Measurements from ENCODE around the gene AMBP.

Gene AMBP

GRCh38 chr9:114031948-114032840 is 45.9 kb downstream of the AMBP start:
- no peak for DNase-seq (ENCODE audit: low read depth in 2 of 2)

DNA sequence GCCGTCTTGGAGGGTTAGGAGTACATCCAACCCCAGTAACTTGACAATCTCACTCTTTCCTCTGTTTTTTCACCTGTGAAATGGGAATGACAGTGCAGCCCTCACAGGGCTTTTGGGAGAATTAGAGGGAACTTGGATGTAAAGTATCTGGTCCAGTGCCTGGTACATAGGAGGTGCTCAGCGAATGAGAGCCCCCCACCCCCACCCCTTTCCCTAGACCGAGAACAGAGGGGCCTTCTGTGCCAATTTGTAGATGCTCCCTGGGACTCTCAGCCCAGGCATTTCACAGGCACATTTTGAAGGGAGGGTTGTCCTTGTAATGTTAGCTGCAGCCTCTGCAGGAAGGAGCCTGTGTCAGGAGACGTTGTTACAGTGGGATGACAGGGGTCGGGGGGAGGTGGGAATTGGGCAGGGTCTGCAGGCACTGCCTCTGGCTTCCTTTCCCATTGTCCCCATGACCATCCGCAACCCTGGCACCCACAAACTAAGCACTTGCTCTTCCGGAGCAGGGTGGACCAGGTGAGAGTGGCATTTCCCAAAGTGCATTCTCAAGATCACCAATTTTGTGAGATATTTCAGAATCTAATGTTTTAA is 47.0 kb downstream of the AMBP start:
- no peak for DNase-seq (ENCODE audit: low read depth in 2 of 2)

DNA sequence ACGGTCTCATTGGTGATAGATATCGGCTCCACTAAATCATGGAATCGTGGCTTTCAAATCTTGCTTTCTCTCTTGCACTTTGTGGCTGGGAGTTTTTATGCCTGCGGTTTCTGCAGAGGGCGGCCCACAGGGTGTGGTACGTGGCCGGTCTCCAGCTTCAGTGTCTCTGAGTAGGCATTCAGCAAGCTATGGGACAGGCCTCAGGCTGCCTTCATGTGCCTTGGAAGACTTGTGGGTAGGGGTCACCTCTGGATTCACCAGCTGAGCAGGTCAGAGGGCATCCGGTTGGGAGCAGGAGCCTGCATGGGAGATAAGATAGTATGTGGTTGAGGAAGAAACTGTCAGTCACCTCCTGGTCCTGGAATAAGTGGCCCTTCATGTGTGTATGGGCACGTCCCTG is 47.7 kb downstream of the AMBP start:
- DNase-seq (ENCODE audit: low read depth in 2 of 2), result no peak

DNA sequence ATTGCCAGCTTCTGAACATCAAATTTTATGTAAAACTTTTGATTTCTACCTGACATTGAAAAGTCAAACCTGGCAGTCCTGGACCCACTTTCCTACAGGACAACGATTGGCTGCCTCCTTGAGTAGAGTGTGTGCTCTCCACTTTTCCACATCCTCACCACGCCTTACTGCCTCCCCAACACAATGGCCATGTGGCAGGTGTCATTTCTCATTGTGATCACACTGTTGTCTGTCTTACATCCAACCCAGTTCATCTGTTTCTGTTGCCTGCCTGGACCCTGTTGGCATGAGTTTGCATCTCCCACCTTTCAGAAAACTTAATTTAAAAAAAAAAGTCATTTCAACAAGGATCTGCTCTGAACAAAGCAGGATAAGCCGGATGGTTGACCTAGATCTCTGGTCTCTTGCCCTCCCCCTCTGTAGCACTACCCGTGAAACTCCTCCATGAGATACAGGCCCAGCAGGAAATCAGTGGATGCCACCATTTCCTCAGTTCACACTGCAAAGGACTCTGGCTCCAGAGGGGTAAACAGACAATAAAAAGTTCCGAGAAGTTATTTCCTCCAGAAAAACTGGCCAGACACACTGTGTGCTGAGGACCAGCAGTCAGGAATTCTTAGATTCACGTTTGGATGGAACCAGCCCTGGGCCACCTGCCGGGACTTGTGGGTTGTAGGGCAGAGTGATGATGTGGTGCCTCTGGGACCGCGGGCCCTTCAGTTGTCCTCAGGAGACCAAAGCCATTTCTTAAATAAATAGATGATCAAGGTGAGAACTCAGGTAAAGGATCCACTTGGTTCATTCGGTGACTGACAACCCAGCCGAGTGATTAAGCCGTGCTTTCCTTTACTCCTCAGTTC is 48.6 kb downstream of the AMBP start:
- no peak for DNase-seq (ENCODE audit: low read depth in 2 of 2)

DNA sequence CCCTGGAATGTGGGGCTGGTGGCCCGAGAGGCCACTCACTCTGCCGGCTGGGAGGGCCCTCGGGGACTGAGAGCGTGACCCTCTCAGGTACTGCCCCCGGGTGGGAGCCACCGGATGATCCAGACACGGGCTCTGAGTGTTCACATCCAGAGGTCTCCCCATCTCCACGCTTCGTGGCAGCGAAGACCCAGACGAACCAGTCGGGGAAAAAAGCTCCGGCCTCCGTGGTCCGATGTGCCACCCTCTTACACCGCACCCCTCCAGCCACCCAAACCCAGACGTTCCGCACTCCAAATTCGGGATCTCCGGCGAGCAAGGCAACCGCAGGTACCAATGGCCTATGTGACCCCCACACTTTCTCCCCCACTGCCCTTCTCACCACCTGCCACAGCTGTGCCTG is 49.5 kb downstream of the AMBP start:
- DNase-seq (ENCODE audit: low read depth in 2 of 2), result no peak

- DNase-seq (ENCODE audit: low read depth in 2 of 2), result no peak
Observed at GRCh38 chr9:114027863-114028465, 50.1 kb downstream of the AMBP start.

DNA sequence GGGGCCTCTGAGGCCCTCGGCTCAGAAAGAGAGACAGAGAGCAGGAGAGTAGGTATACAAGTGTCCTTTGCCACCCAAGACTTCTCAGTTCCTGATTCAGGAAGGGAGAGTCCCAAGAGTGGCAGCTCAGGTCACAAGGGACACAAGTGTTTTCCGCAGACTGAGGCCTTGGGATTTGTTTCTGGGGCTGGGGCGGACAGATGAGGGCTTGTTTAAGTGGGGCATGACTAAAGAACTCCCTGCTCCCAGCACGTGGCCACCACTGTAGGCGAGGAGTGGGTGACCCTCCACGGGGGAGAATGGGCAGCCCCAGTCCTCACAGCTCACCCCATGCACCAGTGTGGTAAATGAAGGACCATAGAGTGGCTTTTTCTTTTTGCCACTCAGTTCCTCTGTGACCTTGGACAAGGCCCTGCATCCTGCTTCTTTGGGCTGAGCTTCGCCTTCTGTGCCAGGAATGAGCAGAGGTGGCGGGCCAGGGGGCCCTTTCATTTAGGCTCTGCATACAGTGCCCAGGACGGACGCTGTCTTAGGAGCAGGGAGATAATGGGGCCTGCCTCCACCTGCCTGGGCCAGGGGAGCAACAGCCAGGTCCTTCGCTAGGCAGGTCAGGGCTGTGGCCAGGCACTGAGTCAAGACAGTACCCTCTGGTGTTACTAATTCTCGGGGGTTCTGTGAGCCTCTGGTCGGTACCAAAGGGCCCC is 50.8 kb downstream of the AMBP start:
- DNase-seq (ENCODE audit: low read depth in 2 of 2), result no peak

DNA sequence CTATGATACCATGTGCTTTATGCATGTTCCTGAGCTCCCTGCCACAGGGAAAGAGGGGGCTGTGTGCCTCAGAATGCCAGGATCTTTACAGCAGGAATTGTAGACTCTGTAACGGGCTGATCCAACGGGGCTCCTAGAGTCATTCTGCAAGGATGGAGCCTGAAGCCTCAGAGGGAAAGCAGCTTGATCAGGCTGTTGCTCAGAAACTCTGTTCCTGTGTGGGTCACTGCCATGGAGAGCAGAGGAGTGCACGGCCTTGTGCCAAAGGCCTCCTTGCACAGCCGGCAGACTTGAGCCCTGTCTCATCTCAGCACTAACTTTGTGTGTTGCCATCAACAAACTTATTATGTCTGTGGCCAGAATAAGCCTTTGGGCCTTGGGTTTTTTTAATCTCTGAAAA is 51.8 kb downstream of the AMBP start:
- no peak for DNase-seq (ENCODE audit: low read depth in 2 of 2)

GRCh38 chr9:114025760-114026159 is 52.3 kb downstream of the AMBP start:
- no peak for DNase-seq (ENCODE audit: low read depth in 2 of 2)

DNA sequence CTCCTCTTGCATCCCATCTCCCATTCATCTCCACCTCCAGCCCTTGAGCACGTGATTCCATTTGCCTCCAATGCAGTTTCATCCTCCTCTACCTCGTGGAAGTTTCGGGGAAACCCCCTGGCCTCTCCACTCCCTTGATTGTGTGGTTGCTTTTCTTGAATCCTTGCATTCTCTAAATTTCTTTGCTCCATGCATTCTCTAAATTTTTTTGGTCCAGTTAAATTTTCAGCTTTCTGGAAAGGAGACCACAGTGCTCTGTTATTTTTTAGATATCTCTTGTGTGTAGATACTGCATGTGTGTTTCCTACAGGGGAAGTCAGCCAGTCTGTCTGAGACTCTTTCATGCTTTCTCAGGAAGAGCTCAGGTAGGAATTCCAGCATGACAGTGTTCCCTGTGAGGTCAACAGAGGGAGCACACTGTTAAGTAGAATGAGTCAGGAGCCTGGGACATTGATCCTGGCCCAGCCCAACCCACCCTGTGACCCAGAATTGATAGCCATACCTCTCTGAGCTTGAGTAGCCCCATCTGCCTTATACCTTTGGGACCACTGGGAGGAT is 52.8 kb downstream of the AMBP start:
- DNase-seq (ENCODE audit: low read depth in 2 of 2), result no peak

DNA sequence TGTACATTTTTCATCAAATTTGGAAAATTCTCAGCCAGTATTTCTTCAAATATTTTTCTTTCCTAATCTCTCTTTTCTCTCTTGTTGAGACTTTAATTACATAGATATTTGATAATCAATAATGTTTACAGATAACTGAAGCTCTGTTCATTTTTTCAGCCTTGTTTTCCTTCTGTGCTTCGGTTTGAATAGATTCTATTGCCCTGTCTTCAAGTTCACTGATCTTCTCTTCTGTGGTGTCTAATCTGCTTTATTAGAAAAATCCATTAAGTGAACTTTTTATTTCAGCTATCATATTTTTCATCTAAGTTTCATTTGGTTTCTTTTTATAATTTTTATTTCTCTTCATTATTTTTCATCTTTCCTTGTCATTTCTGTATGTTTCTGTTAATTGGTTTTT is 54.1 kb downstream of the AMBP start:
- no peak for DNase-seq (ENCODE audit: low read depth in 2 of 2)

DNA sequence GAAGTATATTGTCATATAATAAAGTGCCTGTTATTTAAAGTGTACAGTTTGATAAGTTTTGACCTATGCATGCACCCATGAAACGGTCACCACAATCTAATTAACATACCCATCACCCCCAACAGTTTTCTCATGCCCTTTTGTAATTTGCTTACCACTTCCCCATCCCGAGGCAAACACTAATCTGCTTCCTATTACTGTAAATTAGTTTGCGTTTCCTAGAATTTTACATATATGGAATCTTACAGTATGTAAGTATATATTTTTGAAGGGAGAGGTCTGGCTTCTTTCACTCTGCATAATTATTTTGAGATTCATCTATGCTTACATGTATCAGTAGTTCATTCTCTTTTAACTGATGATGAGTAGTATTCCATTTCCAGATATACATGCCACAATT is 56.5 kb downstream of the AMBP start:
- no peak for DNase-seq (ENCODE audit: low read depth in 2 of 2)

GRCh38 chr9:114017741-114018715 is 60.1 kb downstream of the AMBP start:
- no peak for DNase-seq (ENCODE audit: low read depth in 2 of 2)

- no peak for DNase-seq (ENCODE audit: low read depth in 2 of 2)
Observed at GRCh38 chr9:114016629-114017423, 61.3 kb downstream of the AMBP start.

DNA sequence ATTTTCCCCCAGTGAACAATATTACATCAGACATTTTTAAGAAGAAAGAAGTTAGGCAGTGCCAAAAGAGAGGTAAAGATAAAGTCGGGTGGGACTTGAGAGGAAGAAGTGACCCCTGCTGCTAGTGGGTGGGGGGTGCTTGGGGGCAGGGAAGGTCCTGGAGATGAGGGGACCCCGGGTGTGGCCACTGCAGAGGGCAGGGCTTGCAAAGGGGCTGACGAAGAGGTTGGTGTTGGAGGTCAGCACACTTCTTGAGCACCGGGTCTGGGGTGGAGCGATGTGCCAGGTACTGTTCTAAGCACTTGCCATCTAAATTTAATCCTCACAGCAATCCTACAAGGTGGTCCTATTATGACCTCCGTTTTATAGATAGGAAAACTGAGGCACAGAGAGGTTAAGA is 62.0 kb downstream of the AMBP start:
- DNase-seq (ENCODE audit: low read depth in 2 of 2), result no peak

DNA sequence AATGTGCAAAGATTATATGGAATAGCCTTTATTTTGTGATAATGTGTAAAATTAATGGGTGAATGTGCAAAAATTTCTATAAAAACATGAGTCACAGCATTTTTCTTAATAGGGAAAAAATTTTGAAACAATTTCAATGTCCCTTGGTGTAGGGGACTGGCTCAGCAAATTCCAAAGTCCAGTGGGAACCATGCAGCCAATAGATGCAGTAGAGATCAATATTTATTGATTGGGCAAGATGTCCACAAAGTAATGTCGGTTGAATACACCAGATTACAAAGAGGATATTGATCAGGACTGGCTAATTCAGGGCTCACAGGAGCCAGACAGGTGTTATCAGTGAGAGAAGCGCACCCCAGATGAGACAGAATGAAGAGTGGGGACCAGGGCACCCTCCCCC is 62.5 kb downstream of the AMBP start:
- DNase-seq (ENCODE audit: low read depth in 2 of 2), result no peak

- DNase-seq (ENCODE audit: low read depth in 2 of 2), result no peak
Observed at GRCh38 chr9:114014044-114014443, 64.1 kb downstream of the AMBP start.

- no peak for DNase-seq (ENCODE audit: low read depth in 2 of 2)
Observed at GRCh38 chr9:114012126-114012525, 66.0 kb downstream of the AMBP start.

- DNase-seq (ENCODE audit: low read depth in 2 of 2), result no peak
Observed at GRCh38 chr9:114011313-114011712, 66.8 kb downstream of the AMBP start.

Data from activated CD8-positive, alpha-beta memory T cell treated with anti-CD3 and anti-CD28 coated beads for 4 hours (primary cell).